ENCODE data around the gene CTBS. TPM values are rescaled to one million over a fixed set of nuclear protein-coding genes. Genes with fewer than 3 reads are reported as not detected.

The CTBS gene
- total RNA-seq, 1 donor = 23.0 TPM

- no peak overlapping the region for H3K4me3 ChIP-seq (ENCODE audit: low read depth, low read length)
- no peak for DNase-seq (ENCODE audit: low read depth)
- TF ChIP-seq, protein P1, sequence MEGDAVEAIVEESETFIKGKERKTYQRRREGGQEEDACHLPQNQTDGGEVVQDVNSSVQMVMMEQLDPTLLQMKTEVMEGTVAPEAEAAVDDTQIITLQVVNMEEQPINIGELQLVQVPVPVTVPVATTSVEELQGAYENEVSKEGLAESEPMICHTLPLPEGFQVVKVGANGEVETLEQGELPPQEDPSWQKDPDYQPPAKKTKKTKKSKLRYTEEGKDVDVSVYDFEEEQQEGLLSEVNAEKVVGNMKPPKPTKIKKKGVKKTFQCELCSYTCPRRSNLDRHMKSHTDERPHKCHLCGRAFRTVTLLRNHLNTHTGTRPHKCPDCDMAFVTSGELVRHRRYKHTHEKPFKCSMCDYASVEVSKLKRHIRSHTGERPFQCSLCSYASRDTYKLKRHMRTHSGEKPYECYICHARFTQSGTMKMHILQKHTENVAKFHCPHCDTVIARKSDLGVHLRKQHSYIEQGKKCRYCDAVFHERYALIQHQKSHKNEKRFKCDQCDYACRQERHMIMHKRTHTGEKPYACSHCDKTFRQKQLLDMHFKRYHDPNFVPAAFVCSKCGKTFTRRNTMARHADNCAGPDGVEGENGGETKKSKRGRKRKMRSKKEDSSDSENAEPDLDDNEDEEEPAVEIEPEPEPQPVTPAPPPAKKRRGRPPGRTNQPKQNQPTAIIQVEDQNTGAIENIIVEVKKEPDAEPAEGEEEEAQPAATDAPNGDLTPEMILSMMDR (IDR thresholded peaks at IDR 0.05; ENCODE audit: insufficient read depth, low read length) = no peak
These were observed 12.9 kb upstream of the CTBS start for GRCh38 chr1:84587099-84587498.

GRCh38 chr1:84585803-84586202 is 11.6 kb upstream of the CTBS start:
- DNase-seq (ENCODE audit: low read depth) = no peak
- TF ChIP-seq, protein P1 (IDR thresholded peaks at IDR 0.05; ENCODE audit: insufficient read depth, low read length) = no peak
- no peak overlapping the region for H3K4me3 ChIP-seq (ENCODE audit: low read depth, low read length)

GRCh38 chr1:84584126-84584525 is 9.9 kb upstream of the CTBS start:
- TF ChIP-seq, protein P1 (IDR thresholded peaks at IDR 0.05; ENCODE audit: insufficient read depth, low read length) = no peak

GRCh38 chr1:84583648-84584047 is 9.4 kb upstream of the CTBS start:
- TF ChIP-seq, protein P1 (IDR thresholded peaks at IDR 0.05; ENCODE audit: insufficient read depth, low read length) = no peak
- peak; percentile 58 for DNase-seq (ENCODE audit: low read depth)
- no peak overlapping the region for H3K4me3 ChIP-seq (ENCODE audit: low read depth, low read length)

More at GRCh38 chr1:84584126-84584525, 9.9 kb upstream of the CTBS start:
- DNase-seq (ENCODE audit: low read depth) = no peak
- no peak overlapping the region for H3K4me3 ChIP-seq (ENCODE audit: low read depth, low read length)

GRCh38 chr1:84582802-84583587 is 8.8 kb upstream of the CTBS start:
- TF ChIP-seq, protein P1 (IDR thresholded peaks at IDR 0.05; ENCODE audit: insufficient read depth, low read length) = no peak
- H3K4me3 ChIP-seq (ENCODE audit: low read depth, low read length) = no peak overlapping the region
- DNase-seq (ENCODE audit: low read depth) = peak; percentile 65

DNA sequence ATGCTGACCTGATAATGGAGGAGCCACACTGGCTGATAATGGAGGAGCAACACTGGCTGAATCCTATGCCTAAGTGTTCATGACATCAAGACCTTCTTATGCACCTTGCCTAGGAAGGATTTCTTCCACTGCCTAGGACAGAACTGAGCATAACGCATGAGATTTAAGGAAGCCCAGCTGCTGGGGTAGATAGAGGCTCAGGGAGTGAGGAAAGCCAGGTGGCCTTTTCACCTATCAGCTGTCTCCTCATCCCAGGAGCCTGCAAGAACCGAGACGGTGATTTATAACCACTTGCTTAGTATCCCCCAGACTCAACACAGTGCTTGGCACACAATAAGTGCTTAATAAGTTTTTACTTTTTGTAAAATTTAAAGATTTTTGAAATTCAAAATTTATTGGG is 7.4 kb upstream of the CTBS start:
- H3K4me3 ChIP-seq (ENCODE audit: low read depth, low read length) = no peak overlapping the region
- TF ChIP-seq, protein P1 (IDR thresholded peaks at IDR 0.05; ENCODE audit: insufficient read depth, low read length) = no peak
- DNase-seq (ENCODE audit: low read depth) = no peak

All from fibroblast of the aortic adventitia (primary cell).